ENCODE data around the gene PPA2.

- TF ChIP-seq POLR2A (IDR thresholded peaks at IDR 0.05; ENCODE audit: low read length) (no peak), GATA1 (IDR thresholded peaks at IDR 0.05; ENCODE audit: low read depth, low read length) (no peak)
These were observed 145.9 kb downstream of the PPA2 start for GRCh38 chr4:105327956-105328355.

Measured in erythroblast (primary cell).